HG03439 (cell line): ENCODE results near the gene CTDSPL.
"Not testable (repeated sequence)": the region's sequence is repeated elsewhere in the genome, so short reads cannot be mapped to it uniquely, and the experiment has no call there.

ENCODE experiments used
- ATAC-seq: cut with Tn5 transposase; IDR thresholded peaks from one replicate; pipeline ENCODE4 v1.9.1; 2021; ENCODE audit warnings: mild to moderate bottlenecking, moderate library complexity; ENCODE audit not compliant: unreplicated experiment

CTDSPL gene

GRCh38 chr3:37963016-37963415 lies 101.3 kb downstream of the CTDSPL start:
- no peak for ATAC-seq

GRCh38 chr3:37963635-37964034 lies 102.0 kb downstream of the CTDSPL start:
- ATAC-seq = no peak

- ATAC-seq = no peak
These were observed 102.5 kb downstream of the CTDSPL start for GRCh38 chr3:37964146-37964545.

GRCh38 chr3:37964716-37965115 lies 103.0 kb downstream of the CTDSPL start:
- no peak for ATAC-seq

GRCh38 chr3:37967260-37967881 lies 105.7 kb downstream of the CTDSPL start:
- ATAC-seq = no peak

- ATAC-seq = no peak
These were observed 106.5 kb downstream of the CTDSPL start for GRCh38 chr3:37968199-37968598.

- ATAC-seq = no peak
These were observed 107.3 kb downstream of the CTDSPL start for GRCh38 chr3:37968813-37969595.

- no peak for ATAC-seq
These were observed 108.0 kb downstream of the CTDSPL start for GRCh38 chr3:37969596-37970100.

- no peak for ATAC-seq
These were observed 109.1 kb downstream of the CTDSPL start for GRCh38 chr3:37970802-37971201.

- no peak for ATAC-seq
These were observed 109.8 kb downstream of the CTDSPL start for GRCh38 chr3:37971467-37971866.

GRCh38 chr3:37972056-37972455 lies 110.4 kb downstream of the CTDSPL start:
- ATAC-seq = not testable (repeated sequence)

GRCh38 chr3:37973246-37974054 lies 111.8 kb downstream of the CTDSPL start:
- ATAC-seq = no peak

GRCh38 chr3:37974121-37975083 lies 112.7 kb downstream of the CTDSPL start:
- no peak for ATAC-seq

- ATAC-seq = no peak
These were observed 118.1 kb downstream of the CTDSPL start for GRCh38 chr3:37979541-37980461.

GRCh38 chr3:37980462-37981347 lies 119.0 kb downstream of the CTDSPL start:
- ATAC-seq = no peak

- ATAC-seq = no peak
These were observed 119.6 kb downstream of the CTDSPL start for GRCh38 chr3:37981348-37981664.

- no peak for ATAC-seq
These were observed 120.7 kb downstream of the CTDSPL start for GRCh38 chr3:37982331-37982730.

- ATAC-seq = no peak
These were observed 122.4 kb downstream of the CTDSPL start for GRCh38 chr3:37984051-37984450.
